HL-60 (cell line): ENCODE measurements around the gene CEP78.
"Not testable (repeated sequence)": the region's sequence is repeated elsewhere in the genome, so short reads cannot be mapped to it uniquely, and the experiment has no call there.

Experiments used
- DNase-seq, 2 experiments: peaks; one replicate each; pipeline ENCODE4 v3.0.0-alpha.2; 2010 to 2020; ENCODE audit warnings: low read depth in 1 of 2, low spot score in 1 of 2
- H3K27ac ChIP-seq: fragments of 250-450 bp; sonication (Bioruptor Pico); replicated peaks from 2 replicates; pipeline ENCODE4 v1.5.1; 2020; ENCODE audit warnings: mild to moderate bottlenecking, moderate library complexity
- H3K27me3 ChIP-seq: fragments of 250-450 bp; sonication (Bioruptor Pico); 2 replicates; pipeline ENCODE4 v1.5.1; 2021; ENCODE audit warnings: mild to moderate bottlenecking, moderate library complexity; ENCODE audit not compliant: insufficient read depth, poor library complexity, severe bottlenecking
- H3K4me3 ChIP-seq: replicated peaks from 2 replicates; pipeline ENCODE4 v1.5.1; 2011; ENCODE audit warnings: mild to moderate bottlenecking, control low read depth, low read length; ENCODE audit not compliant: insufficient read depth
- CTCF ChIP-seq: IDR thresholded peaks from one replicate; pipeline ENCODE4 v1.5.1; 2011; ENCODE audit warnings: low read length, control low read depth, inconsistent platforms; ENCODE audit not compliant: insufficient read depth
- GABPA ChIP-seq: IDR thresholded peaks from 2 replicates; pipeline ENCODE4 v1.6.1; 2012; ENCODE audit warnings: low read depth
- POLR2AphosphoS5 ChIP-seq: IDR thresholded peaks from 2 replicates; pipeline ENCODE4 v1.6.1; 2012; ENCODE audit warnings: low read depth
- REST ChIP-seq: IDR thresholded peaks from 2 replicates; pipeline ENCODE4 v1.6.1; 2012; ENCODE audit warnings: low read depth; ENCODE audit not compliant: insufficient replicate concordance
- SPI1 ChIP-seq: IDR thresholded peaks from 2 replicates; pipeline ENCODE4 v1.6.1; 2012; ENCODE audit warnings: low read depth, mild to moderate bottlenecking, borderline replicate concordance

CEP78 gene

GRCh38 chr9:78278801-78279200 is 42.9 kb downstream of the CEP78 start:
- DNase-seq: no peak
- peak overlapping the region; percentile 31; the same call in 1 of the 2 replicates for H3K27ac ChIP-seq
- H3K27me3 ChIP-seq: no peaks in the 10 kb centered on the region
- TF ChIP-seq POLR2AphosphoS5 (no peak), GABPA (no peak), REST (no peak), SPI1 (no peak), CTCF (no peak)
- H3K4me3 ChIP-seq: no peak overlapping the region

- DNase-seq: peak in 1 of 2 experiments; percentile 24
- no peak for TF ChIP-seq GABPA
- no peak for TF ChIP-seq REST
- Histone ChIP-seq H3K27me3 (no peaks in the 10 kb centered on the region), H3K4me3 (no peak overlapping the region), H3K27ac (no peak overlapping the region)
These were observed 45.2 kb downstream of the CEP78 start for GRCh38 chr9:78280982-78281668.

GRCh38 chr9:78284181-78284580 is 48.3 kb downstream of the CEP78 start:
- DNase-seq, H3K27me3 ChIP-seq, H3K4me3 ChIP-seq, H3K27ac ChIP-seq: not testable (repeated sequence)

GRCh38 chr9:78286125-78286524 is 50.2 kb downstream of the CEP78 start:
- Histone ChIP-seq H3K4me3 (no peak overlapping the region), H3K27ac (no peak overlapping the region), H3K27me3 (no peaks in the 10 kb centered on the region)
- TF ChIP-seq REST (no peak), SPI1 (no peak), CTCF (no peak), GABPA (no peak), POLR2AphosphoS5 (no peak)
- DNase-seq: no peak
